SK-N-SH (cell line): ENCODE measurements around the gene BABAM1.

Experiments
- RFX5 ChIP-seq: IDR thresholded peaks from 2 replicates; pipeline ENCODE4 v1.6.1; 2012; ENCODE audit warnings: mild to moderate bottlenecking, improper control_type of control experiment, low read length
- TF ChIP-seq, protein P1 (sequence below): fragments of 200-600 bp; sonication (generic); IDR thresholded peaks from 2 replicates; pipeline ENCODE4 v1.6.1; 2017; ENCODE audit warnings: antibody characterized with exemption, mild to moderate bottlenecking, moderate library complexity

DNA sequence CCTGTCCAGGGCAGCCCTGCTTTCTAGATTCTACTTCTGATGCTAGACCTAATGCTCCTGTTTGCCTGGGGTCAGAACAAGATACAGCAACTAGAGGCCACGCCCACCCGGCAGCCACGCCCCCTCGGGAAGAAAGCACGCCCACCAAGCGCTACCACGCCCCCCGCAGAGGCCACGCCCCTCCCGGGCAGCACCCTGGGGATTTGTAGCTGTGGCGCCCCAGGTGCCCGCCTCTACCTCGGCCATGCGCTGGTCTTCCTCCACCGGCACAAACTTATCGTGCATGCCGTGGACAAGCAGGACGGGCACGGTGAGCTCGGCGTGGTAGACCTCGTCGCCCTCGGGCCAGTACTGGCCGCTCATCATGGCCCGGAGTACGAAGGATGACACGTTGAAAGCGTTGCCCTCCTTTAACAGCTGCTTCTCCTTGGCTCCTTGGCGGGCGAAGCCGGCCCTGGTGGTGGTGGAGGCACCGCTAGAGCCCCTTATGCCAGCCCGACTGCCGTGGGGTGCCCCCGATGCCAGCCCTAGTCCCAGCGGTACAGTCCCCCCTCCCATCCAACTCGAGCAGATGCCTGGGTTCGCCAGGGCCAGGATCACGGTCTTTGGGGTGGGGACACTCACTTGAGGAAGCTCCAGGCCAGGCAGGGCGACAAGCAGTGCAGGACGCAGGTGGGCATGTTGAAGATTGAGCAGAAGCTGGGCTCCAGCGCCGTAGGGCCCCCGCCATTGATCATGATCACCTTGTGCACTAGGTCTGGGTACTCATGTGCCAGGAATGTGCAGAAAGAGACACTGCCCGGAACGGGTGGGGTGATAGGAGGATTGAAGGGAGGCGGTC is 27.0 kb downstream of the BABAM1 start:
- TF ChIP-seq RFX5 = no peak
- TF ChIP-seq, protein P1, sequence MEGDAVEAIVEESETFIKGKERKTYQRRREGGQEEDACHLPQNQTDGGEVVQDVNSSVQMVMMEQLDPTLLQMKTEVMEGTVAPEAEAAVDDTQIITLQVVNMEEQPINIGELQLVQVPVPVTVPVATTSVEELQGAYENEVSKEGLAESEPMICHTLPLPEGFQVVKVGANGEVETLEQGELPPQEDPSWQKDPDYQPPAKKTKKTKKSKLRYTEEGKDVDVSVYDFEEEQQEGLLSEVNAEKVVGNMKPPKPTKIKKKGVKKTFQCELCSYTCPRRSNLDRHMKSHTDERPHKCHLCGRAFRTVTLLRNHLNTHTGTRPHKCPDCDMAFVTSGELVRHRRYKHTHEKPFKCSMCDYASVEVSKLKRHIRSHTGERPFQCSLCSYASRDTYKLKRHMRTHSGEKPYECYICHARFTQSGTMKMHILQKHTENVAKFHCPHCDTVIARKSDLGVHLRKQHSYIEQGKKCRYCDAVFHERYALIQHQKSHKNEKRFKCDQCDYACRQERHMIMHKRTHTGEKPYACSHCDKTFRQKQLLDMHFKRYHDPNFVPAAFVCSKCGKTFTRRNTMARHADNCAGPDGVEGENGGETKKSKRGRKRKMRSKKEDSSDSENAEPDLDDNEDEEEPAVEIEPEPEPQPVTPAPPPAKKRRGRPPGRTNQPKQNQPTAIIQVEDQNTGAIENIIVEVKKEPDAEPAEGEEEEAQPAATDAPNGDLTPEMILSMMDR = no peak
